BLaER1 (cell line): ENCODE data around the gene THAP4.

ENCODE experiments used
- H3K27ac ChIP-seq: shearing (Covaris generic); formaldehyde crosslinking; 2 replicates; pipeline ENCODE4 v1.8.1; 2022
- H3K27me3 ChIP-seq: shearing (Covaris generic); formaldehyde crosslinking; 2 replicates; pipeline ENCODE4 v1.8.1; 2022
- H3K36me3 ChIP-seq: shearing (Covaris generic); formaldehyde crosslinking; 2 replicates; pipeline ENCODE4 v1.8.1; 2022
- H3K4me1 ChIP-seq: shearing (Covaris generic); formaldehyde crosslinking; 2 replicates; pipeline ENCODE4 v1.8.1; 2022
- H3K4me2 ChIP-seq: shearing (Covaris generic); formaldehyde crosslinking; 2 replicates; pipeline ENCODE4 v1.8.1; 2022
- H3K4me3 ChIP-seq: shearing (Covaris generic); formaldehyde crosslinking; 2 replicates; pipeline ENCODE4 v1.8.1; 2022
- H3K9ac ChIP-seq: shearing (Covaris generic); formaldehyde crosslinking; 2 replicates; pipeline ENCODE4 v1.8.1; 2022
- H3K9me3 ChIP-seq: shearing (Covaris generic); formaldehyde crosslinking; 2 replicates; pipeline ENCODE4 v1.8.1; 2022
- H4K20me1 ChIP-seq: shearing (Covaris generic); formaldehyde crosslinking; 2 replicates; pipeline ENCODE4 v1.8.1; 2022
- Cebpa-rat ChIP-seq: shearing (Covaris generic); IDR thresholded peaks from 2 replicates; pipeline ENCODE4 v1.8.1; 2022

THAP4 gene

GRCh38 chr2:241639385-241639784 is 2.4 kb upstream of the THAP4 start:
- H3K27me3 ChIP-seq = no peaks in the 10 kb centered on the region
- H3K9me3 ChIP-seq = peaks cover 15% of the 10 kb centered on the region
- TF ChIP-seq Cebpa-rat = no peak
- peaks cover 86% of the 10 kb centered on the region for H4K20me1 ChIP-seq
- H3K27ac ChIP-seq = no peak overlapping the region
- H3K4me2 ChIP-seq = peak overlapping the region; percentile 78
- peaks cover 44% of the 10 kb centered on the region for H3K36me3 ChIP-seq
- H3K4me3 ChIP-seq = peak overlapping the region; percentile 87
- peaks cover 44% of the 10 kb centered on the region for H3K4me1 ChIP-seq
- no peak overlapping the region for H3K9ac ChIP-seq

- Histone ChIP-seq H3K4me2 (peak overlapping the region; percentile 78), H3K4me3 (peak overlapping the region; percentile 87), H3K27me3 (no peaks in the 10 kb centered on the region), H3K4me1 (peaks cover 46% of the 10 kb centered on the region), H3K9me3 (peaks cover 15% of the 10 kb centered on the region), H3K27ac (no peak overlapping the region; the same call in 1 of the 2 replicates), H3K9ac (peak overlapping the region; percentile 98), H3K36me3 (peaks cover 44% of the 10 kb centered on the region), H4K20me1 (peaks cover 86% of the 10 kb centered on the region)
- TF ChIP-seq Cebpa-rat = no peak
Measured at GRCh38 chr2:241638940-241639339, 2.0 kb upstream of the THAP4 start.

- Histone ChIP-seq H3K27ac (peak overlapping the region; percentile 99), H3K9me3 (peaks cover 15% of the 10 kb centered on the region), H3K4me3 (peak overlapping the region; percentile 87), H3K36me3 (peaks cover 46% of the 10 kb centered on the region), H3K27me3 (no peaks in the 10 kb centered on the region), H4K20me1 (peaks cover 85% of the 10 kb centered on the region), H3K4me2 (peak overlapping the region; percentile 78), H3K9ac (peak overlapping the region; percentile 98), H3K4me1 (peaks cover 46% of the 10 kb centered on the region)
- TF ChIP-seq Cebpa-rat = no peak
Measured at GRCh38 chr2:241637795-241638660, 1.1 kb upstream of the THAP4 start.

GRCh38 chr2:241636182-241637017 is 558 bp downstream of the THAP4 start:
- H3K27ac ChIP-seq = peak overlapping the region; percentile 99
- H3K4me3 ChIP-seq = peak overlapping the region; percentile 87
- H3K9me3 ChIP-seq = peaks cover 15% of the 10 kb centered on the region
- no peaks in the 10 kb centered on the region for H3K27me3 ChIP-seq
- no peak for TF ChIP-seq Cebpa-rat
- H3K36me3 ChIP-seq = peaks cover 57% of the 10 kb centered on the region
- H4K20me1 ChIP-seq = peaks cover 77% of the 10 kb centered on the region
- H3K9ac ChIP-seq = peak overlapping the region; percentile 98
- peaks cover 40% of the 10 kb centered on the region for H3K4me1 ChIP-seq
- peak overlapping the region; percentile 93 for H3K4me2 ChIP-seq

GRCh38 chr2:241635756-241636155 is 1.2 kb downstream of the THAP4 start:
- Histone ChIP-seq H3K4me2 (peak overlapping the region; percentile 93), H3K27ac (peak overlapping the region; percentile 99), H3K36me3 (peaks cover 60% of the 10 kb centered on the region), H4K20me1 (peaks cover 77% of the 10 kb centered on the region), H3K9ac (peak overlapping the region; percentile 98), H3K4me3 (peak overlapping the region; percentile 87), H3K4me1 (peaks cover 39% of the 10 kb centered on the region), H3K9me3 (peaks cover 15% of the 10 kb centered on the region), H3K27me3 (no peaks in the 10 kb centered on the region)
- no peak for TF ChIP-seq Cebpa-rat

GRCh38 chr2:241633561-241633960 is 3.4 kb downstream of the THAP4 start:
- Histone ChIP-seq H3K9me3 (no peaks in the 10 kb centered on the region), H3K9ac (no peak overlapping the region), H3K27me3 (no peaks in the 10 kb centered on the region), H3K4me2 (no peak overlapping the region), H4K20me1 (peaks cover 68% of the 10 kb centered on the region), H3K4me1 (peaks cover 46% of the 10 kb centered on the region), H3K36me3 (peaks cover 49% of the 10 kb centered on the region), H3K27ac (no peak overlapping the region), H3K4me3 (no peak overlapping the region)
- TF ChIP-seq Cebpa-rat = no peak

- Histone ChIP-seq H3K4me3 (no peak overlapping the region), H3K27me3 (no peaks in the 10 kb centered on the region), H3K27ac (no peak overlapping the region), H3K36me3 (peaks cover 58% of the 10 kb centered on the region), H3K4me2 (no peak overlapping the region), H3K9ac (0 out of 2 replicates have a peak overlapping the region, but pooled peaks have one; percentile 10), H3K9me3 (no peaks in the 10 kb centered on the region), H4K20me1 (peaks cover 66% of the 10 kb centered on the region), H3K4me1 (peaks cover 42% of the 10 kb centered on the region)
- no peak for TF ChIP-seq Cebpa-rat
Measured at GRCh38 chr2:241632478-241633325, 4.3 kb downstream of the THAP4 start.

- Histone ChIP-seq H3K27me3 (no peaks in the 10 kb centered on the region), H4K20me1 (peaks cover 62% of the 10 kb centered on the region), H3K4me2 (peak overlapping the region; percentile 46), H3K27ac (peak overlapping the region; percentile 56), H3K9ac (peak overlapping the region; percentile 52; the same call in 1 of the 2 replicates), H3K9me3 (no peaks in the 10 kb centered on the region), H3K4me3 (no peak overlapping the region), H3K36me3 (peaks cover 76% of the 10 kb centered on the region), H3K4me1 (peaks cover 32% of the 10 kb centered on the region)
- TF ChIP-seq Cebpa-rat = no peak
Measured at GRCh38 chr2:241629762-241630435, 7.1 kb downstream of the THAP4 start.

GRCh38 chr2:241627675-241628074 is 9.3 kb downstream of the THAP4 start:
- Histone ChIP-seq H3K9me3 (no peaks in the 10 kb centered on the region), H3K4me1 (peaks cover 25% of the 10 kb centered on the region), H3K4me2 (no peak overlapping the region), H3K9ac (no peak overlapping the region), H3K36me3 (peaks cover 77% of the 10 kb centered on the region), H3K27me3 (no peaks in the 10 kb centered on the region), H4K20me1 (peaks cover 47% of the 10 kb centered on the region), H3K27ac (peak overlapping the region; percentile 41), H3K4me3 (no peak overlapping the region)
- no peak for TF ChIP-seq Cebpa-rat
